ENCODE results near the gene CELA2B. TPM values are rescaled to one million over a fixed set of nuclear protein-coding genes. Genes with fewer than 3 reads are reported as not detected.

The CELA2B gene
- total RNA-seq, 2 experiments from 2014 or later = not detected

GRCh38 chr1:15442119-15442518 is 33.8 kb upstream of the CELA2B start:
- no peaks in the 10 kb centered on the region for H3K36me3 Mint-ChIP-seq (ENCODE audit: low read depth)
- TF ChIP-seq, protein P1, sequence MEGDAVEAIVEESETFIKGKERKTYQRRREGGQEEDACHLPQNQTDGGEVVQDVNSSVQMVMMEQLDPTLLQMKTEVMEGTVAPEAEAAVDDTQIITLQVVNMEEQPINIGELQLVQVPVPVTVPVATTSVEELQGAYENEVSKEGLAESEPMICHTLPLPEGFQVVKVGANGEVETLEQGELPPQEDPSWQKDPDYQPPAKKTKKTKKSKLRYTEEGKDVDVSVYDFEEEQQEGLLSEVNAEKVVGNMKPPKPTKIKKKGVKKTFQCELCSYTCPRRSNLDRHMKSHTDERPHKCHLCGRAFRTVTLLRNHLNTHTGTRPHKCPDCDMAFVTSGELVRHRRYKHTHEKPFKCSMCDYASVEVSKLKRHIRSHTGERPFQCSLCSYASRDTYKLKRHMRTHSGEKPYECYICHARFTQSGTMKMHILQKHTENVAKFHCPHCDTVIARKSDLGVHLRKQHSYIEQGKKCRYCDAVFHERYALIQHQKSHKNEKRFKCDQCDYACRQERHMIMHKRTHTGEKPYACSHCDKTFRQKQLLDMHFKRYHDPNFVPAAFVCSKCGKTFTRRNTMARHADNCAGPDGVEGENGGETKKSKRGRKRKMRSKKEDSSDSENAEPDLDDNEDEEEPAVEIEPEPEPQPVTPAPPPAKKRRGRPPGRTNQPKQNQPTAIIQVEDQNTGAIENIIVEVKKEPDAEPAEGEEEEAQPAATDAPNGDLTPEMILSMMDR (IDR thresholded peaks at IDR 0.05) = no peak
- POLR2A ChIA-PET = no interaction called here
- no peak overlapping the region for H3K27ac Mint-ChIP-seq
- H3K4me3 Mint-ChIP-seq = no peak overlapping the region
- intact Hi-C loops (cut with micrococcal nuclease) = no loop called here
- no peak for DNase-seq
- no peak for ATAC-seq
- H3K9me3 Mint-ChIP-seq = no peaks in the 10 kb centered on the region
- CTCF ChIA-PET = no interaction called here
- H3K4me1 Mint-ChIP-seq (ENCODE audit: low read depth) = peaks cover 5% of the 10 kb centered on the region
- H3K27me3 Mint-ChIP-seq = peaks cover 2% of the 10 kb centered on the region

DNA sequence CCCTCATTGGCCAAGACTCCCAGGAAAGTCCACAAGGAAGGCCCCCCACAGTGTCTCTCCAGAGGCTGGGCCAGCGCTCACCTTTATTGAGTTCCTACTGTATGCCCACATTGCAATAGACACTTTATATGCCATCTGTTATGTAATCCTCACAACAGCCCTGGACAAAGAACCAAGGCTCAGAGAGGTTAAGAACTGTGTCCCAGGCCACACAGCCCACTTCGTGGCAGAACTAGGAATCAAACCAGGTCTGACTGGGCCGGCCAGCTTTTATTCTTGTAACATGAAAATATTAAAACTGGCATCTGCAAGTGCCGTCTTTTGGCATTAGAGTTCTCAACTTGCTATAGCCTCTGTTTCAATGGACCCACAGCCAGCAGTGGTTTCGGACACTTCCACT is 33.1 kb upstream of the CELA2B start:
- H3K4me3 Mint-ChIP-seq = no peak overlapping the region
- POLR2A ChIA-PET = no interaction called here
- peaks cover 5% of the 10 kb centered on the region for H3K27me3 Mint-ChIP-seq
- intact Hi-C loops (cut with micrococcal nuclease) = no loop called here
- TF ChIP-seq, protein P1 (IDR thresholded peaks at IDR 0.05) = no peak
- H3K9me3 Mint-ChIP-seq = no peaks in the 10 kb centered on the region
- H3K4me1 Mint-ChIP-seq (ENCODE audit: low read depth) = peaks cover 5% of the 10 kb centered on the region
- CTCF ChIA-PET = no interaction called here
- DNase-seq (no peak), ATAC-seq (no peak)
- H3K36me3 Mint-ChIP-seq (ENCODE audit: low read depth) = no peaks in the 10 kb centered on the region
- H3K27ac Mint-ChIP-seq = no peak overlapping the region

DNA sequence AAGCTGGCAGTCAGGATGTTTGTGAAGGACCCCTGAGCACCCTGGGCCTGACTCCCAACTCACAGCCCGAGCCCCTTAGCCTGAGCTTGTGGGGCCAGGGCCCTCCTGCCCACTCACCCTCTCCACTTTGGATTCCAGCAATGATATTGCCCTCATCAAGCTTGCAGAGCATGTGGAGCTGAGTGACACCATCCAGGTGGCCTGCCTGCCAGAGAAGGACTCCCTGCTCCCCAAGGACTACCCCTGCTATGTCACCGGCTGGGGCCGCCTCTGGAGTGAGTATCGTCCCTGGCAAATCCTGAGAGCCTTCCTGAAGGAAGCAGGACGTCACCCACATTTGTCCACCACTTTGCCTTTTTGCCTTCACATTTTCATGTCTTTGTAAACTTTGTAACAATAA is 32.6 kb upstream of the CELA2B start:
- CTCF ChIA-PET = no interaction called here
- Mint-ChIP-seq H3K4me3 (no peak overlapping the region), H3K4me1 (ENCODE audit: low read depth) (peaks cover 5% of the 10 kb centered on the region), H3K27ac (no peak overlapping the region), H3K36me3 (ENCODE audit: low read depth) (no peaks in the 10 kb centered on the region), H3K9me3 (no peaks in the 10 kb centered on the region), H3K27me3 (peaks cover 5% of the 10 kb centered on the region)
- POLR2A ChIA-PET = no interaction called here
- no peak for ATAC-seq
- TF ChIP-seq, protein P1 (IDR thresholded peaks at IDR 0.05) = no peak
- DNase-seq = no peak
- intact Hi-C loops (cut with micrococcal nuclease) = no loop called here

GRCh38 chr1:15444468-15445389 is 31.2 kb upstream of the CELA2B start:
- intact Hi-C loops (cut with micrococcal nuclease) = no loop called here
- H3K4me1 Mint-ChIP-seq (ENCODE audit: low read depth) = peaks cover 5% of the 10 kb centered on the region

More at GRCh38 chr1:15444468-15445389, 31.2 kb upstream of the CELA2B start:
- no peak for DNase-seq
- no peaks in the 10 kb centered on the region for H3K36me3 Mint-ChIP-seq (ENCODE audit: low read depth)
- H3K27me3 Mint-ChIP-seq = peaks cover 7% of the 10 kb centered on the region
- no peak overlapping the region for H3K27ac Mint-ChIP-seq
- ChIA-PET CTCF (interaction anchor here (0.6 kb wide), 1 partner anchor 19 kb away, joined by 3 read pairs; no protein-coding TSS in a partner anchor), POLR2A (no interaction called here)
- no peak overlapping the region for H3K4me3 Mint-ChIP-seq
- no peak for ATAC-seq
- TF ChIP-seq, protein P1 (IDR thresholded peaks at IDR 0.05) = no peak
- no peaks in the 10 kb centered on the region for H3K9me3 Mint-ChIP-seq
